ENCODE data around the gene SLC25A33. TPM values are rescaled to one million over a fixed set of nuclear protein-coding genes. Genes with fewer than 3 reads are reported as not detected.
A peak's percentile ranks its signal among the peaks of the same experiment; 100 is the strongest.
"Not testable (repeated sequence)": the region's sequence is repeated elsewhere in the genome, so short reads cannot be mapped to it uniquely, and the experiment has no call there.

SLC25A33 gene
- total RNA-seq, 2 donors from 2014 or later: 6.1 to 6.2 TPM

DNA sequence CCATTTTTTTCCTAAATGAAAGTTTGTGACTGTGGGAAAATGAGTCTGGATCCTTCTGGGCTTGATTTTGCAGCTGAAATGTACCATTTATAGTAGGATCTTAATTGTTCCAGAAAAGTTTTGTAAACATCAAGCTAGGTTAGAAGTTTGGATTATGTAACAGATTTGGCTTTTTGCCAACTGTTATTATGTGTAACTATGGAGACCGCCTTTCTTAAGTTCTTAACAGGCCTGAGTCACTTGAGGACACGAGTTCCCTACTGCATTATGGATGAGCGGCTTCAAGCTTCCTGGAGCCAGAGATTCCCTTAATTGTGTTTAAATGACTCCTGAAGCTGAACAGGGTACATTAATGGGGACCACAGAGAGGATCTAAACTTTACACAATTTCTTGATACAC, 22.2 kb downstream of the SLC25A33 start:
- DNase-seq (ENCODE audit: low spot score in 2 of 2) (no peak), ATAC-seq (no peak)
- peak overlapping the region in 1 of 2 donors; percentile 29 for H3K27ac Mint-ChIP-seq
- H3K36me3 Mint-ChIP-seq: peaks cover 0 to 6% of the 10 kb centered on the region in 2 donors
- no peaks in the 10 kb centered on the region for H3K9me3 Mint-ChIP-seq

DNA sequence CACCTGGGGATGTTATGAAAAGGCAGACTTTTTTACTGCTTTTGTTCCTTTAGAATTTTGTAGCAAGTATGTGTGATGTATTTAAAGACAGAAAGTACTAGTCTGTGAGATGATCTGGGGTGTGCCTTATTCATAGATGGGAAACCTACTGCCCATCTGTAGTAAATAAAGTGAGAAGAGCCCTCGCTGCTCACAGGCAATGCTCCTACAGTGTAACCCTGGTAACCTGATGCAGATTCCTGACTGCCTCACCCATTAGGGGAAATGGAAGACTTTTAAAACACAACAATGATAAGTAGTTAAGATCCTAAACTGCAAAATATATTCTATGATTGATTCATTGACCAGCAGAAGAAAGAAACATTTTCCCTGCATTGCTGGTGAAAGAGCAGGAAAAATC, 30.0 kb downstream of the SLC25A33 start:
- DNase-seq (ENCODE audit: low spot score in 2 of 2): no peak
- no peak for ATAC-seq
- H3K9me3 Mint-ChIP-seq: no peaks in the 10 kb centered on the region
- H3K27ac Mint-ChIP-seq: peak overlapping the region in 1 of 2 donors; percentile 2
- H3K36me3 Mint-ChIP-seq: no peaks in the 10 kb centered on the region

DNA sequence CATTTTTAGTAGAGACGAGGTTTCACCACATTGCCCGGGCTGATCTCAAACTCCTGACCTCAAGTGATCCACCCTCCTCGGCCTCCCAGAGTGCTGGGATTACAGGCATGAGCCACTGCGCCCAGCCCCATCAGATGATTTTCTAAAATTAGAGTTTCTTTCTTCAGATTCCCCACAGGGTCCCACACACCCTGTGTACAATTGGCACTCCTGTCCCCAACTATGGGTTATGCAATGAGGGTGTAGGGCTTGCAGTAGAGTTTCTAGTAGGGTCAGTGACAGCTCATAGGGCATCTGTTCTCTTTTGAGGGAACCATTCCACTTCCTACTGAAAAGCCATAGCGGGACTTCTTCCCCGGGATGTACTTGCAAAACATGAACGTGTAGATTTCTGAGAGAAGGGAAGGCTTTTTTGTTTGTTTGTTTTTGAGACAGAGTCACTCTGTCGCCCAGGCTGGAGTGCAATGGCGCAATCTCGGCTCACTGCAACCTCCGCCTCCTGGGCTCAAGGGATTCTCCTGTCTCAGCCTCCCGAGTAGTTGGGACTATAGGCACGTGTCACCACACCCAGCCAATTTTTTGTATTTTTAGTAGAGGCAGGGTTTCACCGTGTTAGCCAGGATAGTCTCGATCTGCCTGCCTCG, 31.7 kb downstream of the SLC25A33 start:
- not testable (repeated sequence) for H3K36me3 Mint-ChIP-seq, H3K9me3 Mint-ChIP-seq

DNA sequence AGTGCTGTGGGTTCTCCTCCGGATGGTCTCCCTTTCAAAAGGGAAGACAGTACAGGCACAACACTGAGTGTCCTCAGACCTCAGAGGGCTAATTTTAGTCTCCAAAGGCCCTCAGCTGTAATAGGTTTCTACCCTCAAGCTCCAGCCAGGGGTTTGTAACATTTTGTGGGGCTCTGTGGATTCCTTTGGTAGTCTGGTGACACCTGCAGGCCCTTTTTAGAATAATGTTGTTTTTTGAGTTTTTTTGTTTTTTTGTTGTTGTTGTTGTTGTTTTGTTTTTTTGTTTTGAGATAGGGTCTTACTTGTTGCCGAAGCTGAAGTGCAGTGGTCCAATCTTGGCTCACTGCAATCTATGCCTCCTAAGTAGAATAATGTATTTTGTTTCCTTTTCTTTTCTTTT, 34.5 kb downstream of the SLC25A33 start:
- DNase-seq (ENCODE audit: low spot score in 2 of 2): no peak
- no peak for ATAC-seq
- Mint-ChIP-seq H3K9me3 (no peaks in the 10 kb centered on the region), H3K27ac (peak overlapping the region in 1 of 2 donors; percentile 44), H3K36me3 (no peaks in the 10 kb centered on the region)

More for the DNA sequence above, 31.7 kb downstream of the SLC25A33 start:
- ATAC-seq; DNase-seq (ENCODE audit: low spot score in 2 of 2): not testable (repeated sequence)
- peak overlapping the region in 1 of 2 donors; percentile 17 for H3K27ac Mint-ChIP-seq

DNA sequence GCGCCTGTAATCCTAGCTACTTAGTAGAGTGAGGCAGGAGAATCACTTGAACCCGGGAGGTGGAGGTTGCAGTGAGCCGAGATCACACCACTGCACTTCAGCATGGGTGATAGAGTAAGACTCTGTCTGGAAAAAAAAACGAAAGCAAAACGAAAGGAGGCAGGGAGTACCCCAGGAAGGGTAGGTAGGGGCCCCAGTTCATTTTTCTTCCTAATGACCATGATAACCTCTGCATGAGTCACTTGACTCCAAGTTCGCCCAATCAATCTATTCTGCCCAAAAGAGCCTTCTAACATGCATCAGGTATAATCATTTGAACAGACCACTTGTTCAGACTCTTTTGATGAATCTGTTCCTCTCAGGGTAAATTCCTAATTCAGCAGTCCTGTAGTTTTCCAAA, 36.2 kb downstream of the SLC25A33 start:
- ATAC-seq (no peak), DNase-seq (ENCODE audit: low spot score in 2 of 2) (no peak)
- no peaks in the 10 kb centered on the region for H3K36me3 Mint-ChIP-seq
- H3K9me3 Mint-ChIP-seq: no peaks in the 10 kb centered on the region
- H3K27ac Mint-ChIP-seq: no peak overlapping the region

DNA sequence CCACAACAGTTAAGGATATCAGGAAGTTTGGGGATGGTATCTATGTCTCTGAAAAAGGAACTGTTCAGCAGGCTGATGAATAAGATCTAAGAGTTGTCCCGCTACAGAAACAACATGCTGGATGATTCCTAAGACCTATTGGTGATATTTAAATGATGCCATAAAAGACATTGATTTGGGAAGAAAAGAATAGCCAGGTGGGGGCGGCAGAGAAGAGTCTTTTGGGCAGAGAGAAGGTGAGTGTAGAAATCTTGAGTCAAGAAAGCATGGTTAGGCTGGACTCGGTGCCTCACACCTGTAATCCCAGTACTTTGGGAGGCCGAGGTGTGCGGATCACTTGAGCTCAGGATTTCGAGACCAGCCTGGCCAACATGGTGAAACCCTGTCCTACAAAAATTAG, 37.6 kb downstream of the SLC25A33 start:
- ATAC-seq (no peak), DNase-seq (ENCODE audit: low spot score in 2 of 2) (no peak)
- Mint-ChIP-seq H3K9me3 (no peaks in the 10 kb centered on the region), H3K36me3 (no peaks in the 10 kb centered on the region), H3K27ac (peak overlapping the region in 1 of 2 donors; percentile 28)

DNA sequence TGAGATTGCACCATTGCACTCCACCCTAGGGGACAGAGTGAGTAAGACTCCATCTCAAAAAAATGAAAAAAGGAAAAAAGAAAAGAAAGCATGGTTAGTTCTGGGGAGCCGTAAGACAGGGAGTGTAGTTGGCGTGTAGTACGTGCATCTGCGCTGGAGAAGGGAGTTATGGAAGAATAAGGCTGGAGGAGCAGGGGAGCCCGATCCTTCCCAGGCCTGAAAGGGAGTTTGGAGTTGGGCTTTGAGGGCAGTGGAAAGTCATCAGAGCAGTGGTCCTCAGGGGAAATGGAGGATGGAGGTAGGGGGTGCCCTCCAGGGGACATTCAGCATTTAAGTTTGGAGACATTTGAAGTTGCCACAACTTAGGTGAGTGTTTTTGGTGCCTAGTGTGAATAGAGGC, 38.2 kb downstream of the SLC25A33 start:
- peak overlapping the region in 1 of 2 donors; percentile 28 for H3K27ac Mint-ChIP-seq

DNA sequence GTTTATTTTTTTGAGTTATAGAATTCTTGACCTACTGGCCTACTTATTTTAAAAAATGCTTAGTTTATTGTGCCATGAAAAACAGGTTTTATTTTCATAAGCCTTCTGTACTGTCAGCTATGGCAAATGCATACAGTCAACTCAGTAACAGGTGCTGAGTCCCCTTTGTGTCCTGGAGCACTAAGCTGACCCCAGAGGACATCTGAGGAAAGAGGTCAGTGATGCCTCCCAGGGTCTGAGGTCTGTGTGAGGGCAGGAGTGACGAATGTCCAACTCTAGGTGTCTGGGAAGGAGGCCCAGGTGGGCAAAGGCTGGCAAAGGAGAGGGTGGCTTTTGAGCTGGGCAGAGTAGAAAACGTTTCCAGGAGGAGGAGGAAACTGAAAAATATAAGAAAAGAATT, 41.7 kb downstream of the SLC25A33 start:
- DNase-seq (ENCODE audit: low spot score in 2 of 2) (no peak), ATAC-seq (no peak)
- H3K36me3 Mint-ChIP-seq: peaks cover 0 to 10% of the 10 kb centered on the region in 2 donors
- no peaks in the 10 kb centered on the region for H3K9me3 Mint-ChIP-seq
- no peak overlapping the region for H3K27ac Mint-ChIP-seq

More for the DNA sequence above, 38.2 kb downstream of the SLC25A33 start:
- Mint-ChIP-seq H3K36me3 (no peaks in the 10 kb centered on the region), H3K9me3 (no peaks in the 10 kb centered on the region)
- DNase-seq (ENCODE audit: low spot score in 2 of 2) (no peak), ATAC-seq (no peak)

DNA sequence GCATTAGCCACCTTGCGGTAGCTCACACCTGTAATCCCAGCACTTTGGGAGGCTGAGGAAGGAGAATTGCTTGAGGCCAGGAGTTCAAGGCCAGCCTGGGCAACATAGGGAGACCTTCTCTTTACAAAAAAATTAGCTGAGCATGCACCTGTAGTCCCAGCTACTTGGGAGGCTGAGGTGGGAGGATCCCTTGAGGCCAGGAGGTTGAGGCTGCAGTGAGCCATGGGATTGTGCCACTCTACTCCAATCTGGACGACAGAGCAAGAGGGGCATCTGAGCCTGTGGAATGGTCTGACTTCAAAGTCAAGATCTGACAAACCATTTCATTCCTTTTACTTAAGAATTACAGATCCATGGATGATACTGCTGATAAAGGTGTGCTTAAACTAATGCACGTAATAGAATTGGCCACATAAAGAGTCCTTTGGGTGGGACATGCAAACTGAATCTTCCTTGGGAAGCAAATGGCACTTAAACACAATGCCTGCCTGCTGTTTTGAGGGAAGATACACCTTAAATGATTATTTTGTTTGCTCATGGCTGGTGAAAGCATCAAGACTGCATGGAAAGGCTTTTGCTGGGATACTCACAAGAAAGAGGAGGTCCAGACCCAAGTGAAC, 47.0 kb downstream of the SLC25A33 start:
- H3K36me3 Mint-ChIP-seq: peaks cover 5 to 10% of the 10 kb centered on the region in 2 donors
- no peak for DNase-seq (ENCODE audit: low spot score in 2 of 2)
- no peaks in the 10 kb centered on the region for H3K9me3 Mint-ChIP-seq

DNA sequence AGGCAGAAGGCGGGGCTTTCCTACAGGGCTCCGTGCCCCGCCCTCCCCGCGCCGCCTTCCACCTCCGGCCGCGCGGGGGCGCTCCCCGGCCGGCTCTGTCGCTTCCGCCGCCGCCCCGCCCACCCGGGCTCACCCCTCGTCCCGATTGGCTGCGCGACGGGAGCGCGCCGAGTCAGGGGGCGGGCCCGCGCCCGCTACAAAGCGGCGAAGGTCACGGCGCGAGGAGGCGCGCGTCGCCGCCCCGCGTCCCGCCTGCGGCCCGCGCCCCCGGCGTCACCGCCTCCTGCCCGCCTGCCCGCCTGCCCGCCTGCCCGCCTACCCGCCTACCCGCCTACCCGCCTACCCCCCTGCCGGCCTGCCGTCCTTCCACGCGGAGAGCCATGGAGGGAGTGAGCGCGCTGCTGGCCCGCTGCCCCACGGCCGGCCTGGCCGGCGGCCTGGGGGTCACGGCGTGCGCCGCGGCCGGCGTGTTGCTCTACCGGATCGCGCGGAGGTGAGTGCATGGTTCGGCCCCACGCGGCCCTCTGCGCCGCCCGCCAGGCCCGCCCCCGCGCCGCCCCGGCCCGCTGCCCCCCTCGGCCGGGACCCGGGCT, 49.4 kb downstream of the SLC25A33 start, which contains the start of gene TMEM201:
TMEM201 (plus strand) TSS at position 361 of the 593 bp plus-strand sequence; CDS start at position 381, 20 bp downstream.
- Mint-ChIP-seq H3K27ac (peak within 1 kb of the TSS; percentile 82 to 93), H3K36me3 (peaks cover 0 to 5% of the 10 kb centered on the region in 2 donors), H3K9me3 (no peaks in the 10 kb centered on the region)
- peak; percentile 96 to 97 for DNase-seq (ENCODE audit: low spot score in 2 of 2)
- ATAC-seq: peak; percentile 91 to 92

More for the DNA sequence above, 47.0 kb downstream of the SLC25A33 start:
- H3K27ac Mint-ChIP-seq: no peak overlapping the region
- ATAC-seq: no peak

DNA sequence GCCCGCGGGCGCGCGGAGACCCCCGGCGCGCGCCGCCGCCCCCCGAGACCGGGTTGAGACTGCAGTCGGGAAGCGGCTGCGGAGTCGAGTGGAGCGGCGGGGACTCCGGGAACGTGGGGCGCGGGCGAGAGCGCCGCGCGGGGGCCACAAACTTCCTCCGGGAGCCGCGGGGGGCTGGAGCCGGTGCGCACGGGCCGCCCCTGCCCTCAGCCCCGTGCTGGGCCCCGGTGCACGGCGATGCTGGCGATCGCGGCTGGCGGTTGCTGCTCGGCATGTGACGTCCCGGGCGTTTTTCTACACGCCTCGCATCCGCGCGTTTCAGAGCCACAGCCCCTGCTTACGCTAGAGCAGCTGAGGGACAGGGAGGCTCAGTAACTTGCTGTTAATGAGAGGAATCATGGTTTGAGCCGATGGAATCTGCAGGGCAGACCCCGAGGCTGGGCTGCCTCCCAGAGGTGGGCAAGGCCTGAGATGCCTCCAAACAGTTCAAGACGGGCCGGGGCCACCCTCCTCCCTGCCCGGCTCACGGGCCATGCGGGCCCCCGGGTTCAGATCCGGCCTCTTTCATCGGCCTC, 50.0 kb downstream of the SLC25A33 start:
- Mint-ChIP-seq H3K9me3 (no peaks in the 10 kb centered on the region), H3K36me3 (peaks cover 0 to 5% of the 10 kb centered on the region in 2 donors), H3K27ac (peak overlapping the region; percentile 82 to 93)
- ATAC-seq: peak; percentile 20 to 33
- DNase-seq (ENCODE audit: low spot score in 2 of 2): peak in 1 of 2 donors; percentile 39

DNA sequence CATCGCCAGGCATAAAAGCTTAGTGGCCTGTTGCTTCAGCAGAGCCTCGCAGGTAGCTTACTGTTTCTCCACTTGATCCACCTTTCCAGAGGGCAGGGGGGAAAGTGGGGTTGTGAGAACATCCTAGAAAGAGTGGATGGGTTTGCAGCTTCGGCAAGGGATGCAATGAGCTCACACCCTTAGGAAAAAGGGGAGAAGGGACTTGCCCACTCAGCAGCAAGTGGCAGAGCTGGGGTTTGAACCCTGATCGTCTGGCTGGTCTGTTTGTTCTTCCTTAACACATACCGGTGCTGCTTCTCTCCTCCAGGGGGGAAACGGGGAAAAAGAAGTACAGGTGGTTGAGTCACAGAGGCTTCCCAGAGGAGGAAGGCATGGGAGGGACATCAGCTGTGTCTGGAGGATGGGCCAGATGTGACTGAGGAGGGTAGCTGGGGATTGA, 50.5 kb downstream of the SLC25A33 start:
- H3K9me3 Mint-ChIP-seq: no peaks in the 10 kb centered on the region
- no peak for ATAC-seq
- no peak for DNase-seq (ENCODE audit: low spot score in 2 of 2)
- peaks cover 0 to 5% of the 10 kb centered on the region in 2 donors for H3K36me3 Mint-ChIP-seq
- peak overlapping the region; percentile 82 to 93 for H3K27ac Mint-ChIP-seq

DNA sequence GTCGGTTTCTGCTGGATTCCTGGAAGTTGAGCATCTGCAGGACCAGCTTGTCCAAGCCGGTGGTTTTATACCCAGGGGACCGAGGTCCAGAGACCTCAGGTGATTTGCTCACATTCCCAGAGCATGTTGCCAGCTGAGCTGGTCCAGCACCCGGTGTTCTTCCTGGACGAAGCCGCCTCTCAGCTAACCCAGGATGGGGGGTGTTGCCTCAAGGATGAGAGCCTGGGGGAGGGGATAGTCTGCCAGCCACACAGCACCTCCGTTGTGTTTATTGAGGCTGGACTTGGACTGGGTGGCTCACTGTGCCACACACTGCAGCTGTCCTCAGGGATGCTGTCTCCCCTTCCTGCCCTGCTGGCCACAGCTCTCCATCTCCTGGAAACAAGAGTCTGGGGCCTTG, 50.9 kb downstream of the SLC25A33 start:
- ATAC-seq (no peak), DNase-seq (ENCODE audit: low spot score in 2 of 2) (no peak)
- peak overlapping the region; percentile 9 to 93 for H3K27ac Mint-ChIP-seq
- peaks cover 0 to 5% of the 10 kb centered on the region in 2 donors for H3K36me3 Mint-ChIP-seq
- no peaks in the 10 kb centered on the region for H3K9me3 Mint-ChIP-seq

DNA sequence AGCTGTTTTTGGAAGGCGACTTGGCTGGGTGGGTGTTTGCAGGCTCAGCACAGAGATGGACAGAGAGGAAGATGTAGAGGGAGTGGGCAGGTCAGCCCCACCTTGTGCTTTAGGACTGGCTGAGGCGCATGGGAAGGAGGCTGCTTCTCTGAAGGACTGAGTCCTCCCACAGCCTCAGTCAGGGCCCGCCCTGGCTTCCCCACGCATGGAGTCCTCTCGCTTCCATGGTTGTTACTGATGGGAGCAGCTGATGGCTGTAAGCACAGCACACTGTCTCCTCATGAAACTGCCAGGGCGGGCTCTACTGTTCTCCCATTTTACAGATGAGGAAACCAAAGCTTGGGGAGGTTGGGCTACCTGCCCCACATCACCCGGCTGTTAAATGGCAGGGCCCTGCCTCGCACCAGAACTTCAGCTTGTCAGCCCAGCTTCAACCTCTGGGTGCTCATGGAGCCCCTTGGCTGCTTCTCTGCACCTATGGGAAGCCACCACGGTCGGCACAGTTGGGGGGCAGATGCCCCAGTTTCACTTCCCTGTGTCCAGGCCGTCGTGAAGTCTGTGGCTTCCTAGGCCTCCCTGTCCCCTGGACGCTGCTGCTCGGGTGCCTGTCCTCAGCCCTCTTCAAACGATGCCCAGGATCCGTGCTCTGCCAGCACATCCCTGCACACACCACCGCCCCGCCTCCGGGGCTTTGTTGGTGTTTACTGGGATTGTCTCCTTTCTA, 51.8 kb downstream of the SLC25A33 start:
- H3K9me3 Mint-ChIP-seq: no peaks in the 10 kb centered on the region
- no peak for DNase-seq (ENCODE audit: low spot score in 2 of 2)

DNA sequence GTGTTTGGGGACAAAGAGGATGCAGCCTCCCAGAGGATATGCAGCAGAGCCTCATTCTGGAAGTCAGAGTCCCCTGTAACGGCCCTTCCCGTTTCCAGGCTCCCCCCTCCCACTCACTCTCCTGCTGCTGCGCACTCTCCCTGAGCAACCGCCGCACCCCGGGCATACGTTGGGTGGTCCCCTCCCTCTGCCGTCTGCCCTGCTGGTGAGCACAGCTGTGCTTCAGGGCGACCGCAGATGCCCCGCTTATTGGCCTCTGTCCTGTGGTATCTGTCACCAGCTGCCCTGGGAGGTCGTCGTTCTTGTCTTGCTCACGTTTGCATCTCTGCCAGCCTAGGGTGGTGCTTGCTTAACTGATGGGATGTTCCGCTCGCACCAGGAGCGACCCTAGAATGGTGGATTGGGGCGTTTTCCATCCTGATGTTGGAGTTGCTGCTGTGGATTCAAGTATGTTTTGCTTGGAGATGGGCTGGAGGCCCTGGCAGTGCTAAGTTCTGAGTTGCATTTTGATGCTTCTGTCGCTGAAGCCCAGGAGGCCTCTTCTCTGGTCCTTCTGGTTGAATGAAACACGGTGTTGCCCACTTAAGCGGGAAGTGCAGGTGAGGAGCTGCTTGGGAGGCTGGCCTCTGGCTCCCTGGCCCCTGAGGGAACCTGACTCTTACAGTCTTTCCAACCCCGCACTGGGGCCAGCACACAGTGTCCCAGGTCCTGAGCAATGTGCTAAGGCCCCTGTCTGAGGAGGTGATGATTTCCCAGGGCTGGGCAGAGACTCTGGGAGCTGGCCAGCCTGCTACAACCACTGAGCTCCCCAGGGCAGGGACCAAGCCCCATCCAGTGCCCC, 52.6 kb downstream of the SLC25A33 start:
- H3K9me3 Mint-ChIP-seq: no peaks in the 10 kb centered on the region
- H3K36me3 Mint-ChIP-seq: peaks cover 0 to 5% of the 10 kb centered on the region in 2 donors
- no peak for ATAC-seq
- no peak for DNase-seq (ENCODE audit: low spot score in 2 of 2)
- H3K27ac Mint-ChIP-seq: peak overlapping the region in 1 of 2 donors; percentile 13

More for the DNA sequence above, 51.8 kb downstream of the SLC25A33 start:
- Mint-ChIP-seq H3K27ac (peak overlapping the region; percentile 9 to 24), H3K36me3 (peaks cover 0 to 5% of the 10 kb centered on the region in 2 donors)
- ATAC-seq: no peak
